ENCODE results near the gene FADS1. TPM values are rescaled to one million over a fixed set of nuclear protein-coding genes. Genes with fewer than 3 reads are reported as not detected.

Gene FADS1
- total RNA-seq, 1 experiment from 2014 or later, result 105 TPM

GRCh38 chr11:61797263-61797944 lies 19.4 kb downstream of the FADS1 start (continued):
- TF ChIP-seq SMAD4 (CRISPR knock-in tag; IDR thresholded peaks at IDR 0.05) (no peak), RORB (CRISPR knock-in tag; IDR thresholded peaks at IDR 0.05) (0 out of 2 replicates have a peak, but pooled peaks have one; percentile 19), ZNF396 (CRISPR knock-in tag; IDR thresholded peaks at IDR 0.05; ENCODE audit: borderline replicate concordance) (no peak), ZNF281 (CRISPR knock-in tag; IDR thresholded peaks at IDR 0.05) (no peak), FOXJ3 (CRISPR knock-in tag; IDR thresholded peaks at IDR 0.05; ENCODE audit: borderline replicate concordance) (no peak), NFATC4 (CRISPR knock-in tag; IDR thresholded peaks at IDR 0.05) (peak; percentile 12; the same call in 1 of the 2 replicates), ZBTB21 (CRISPR knock-in tag; IDR thresholded peaks at IDR 0.05; ENCODE audit: borderline replicate concordance) (no peak), NFE2L1 (CRISPR knock-in tag; IDR thresholded peaks at IDR 0.05) (no peak), TEAD1 (CRISPR knock-in tag; IDR thresholded peaks at IDR 0.05) (no peak), EMX1 (CRISPR knock-in tag; IDR thresholded peaks at IDR 0.05) (no peak), IRF1 (CRISPR knock-in tag; IDR thresholded peaks at IDR 0.05) (no peak), SOX15 (CRISPR knock-in tag; IDR thresholded peaks at IDR 0.05) (no peak)

- peaks cover 21% of the 10 kb centered on the region for H3K4me1 Mint-ChIP-seq
- H3K27ac Mint-ChIP-seq, result peak overlapping the region; percentile 65; the same call in 1 of the 2 replicates
- ATAC-seq (no peak), DNase-seq (ENCODE audit: low spot score) (no peak)
- H3K36me3 Mint-ChIP-seq, result peaks cover 32% of the 10 kb centered on the region
- H3K27me3 Mint-ChIP-seq (ENCODE audit: low read depth), result no peaks in the 10 kb centered on the region
- H3K9me3 Mint-ChIP-seq, result no peaks in the 10 kb centered on the region
- CTCF ChIA-PET, result interaction anchor here (1.5 to 4.6 kb wide), 8 partner anchors 8 to 312 kb away, joined by 7 to 64 read pairs (median 23); partner anchors contain the start of genes FADS1 and FADS2
- POLR2A ChIA-PET, result interaction anchor here (1.6 to 1.9 kb wide), 2 partner anchors 8 to 74 kb away, joined by 5 to 6 read pairs; no protein-coding TSS in a partner anchor
- no peak overlapping the region for H3K4me3 Mint-ChIP-seq
- TF ChIP-seq HMGXB4 (CRISPR knock-in tag; IDR thresholded peaks at IDR 0.05) (no peak), ZNF317 (CRISPR knock-in tag; IDR thresholded peaks at IDR 0.05; ENCODE audit: borderline replicate concordance, low read depth) (no peak)
These were observed 20.8 kb downstream of the FADS1 start for GRCh38 chr11:61795876-61796526.

GRCh38 chr11:61795459-61795858 lies 21.3 kb downstream of the FADS1 start:
- peaks cover 21% of the 10 kb centered on the region for H3K4me1 Mint-ChIP-seq
- TF ChIP-seq ZSCAN18 (CRISPR knock-in tag; IDR thresholded peaks at IDR 0.05) (no peak), GRHL2 (CRISPR knock-in tag; IDR thresholded peaks at IDR 0.05; ENCODE audit: insufficient replicate concordance, severe bottlenecking) (no peak), ATF3 (CRISPR knock-in tag; conservative IDR thresholded peaks at IDR 0.05) (no peak), CDX4 (CRISPR knock-in tag; IDR thresholded peaks at IDR 0.05; ENCODE audit: borderline replicate concordance) (no peak), SMAD4 (CRISPR knock-in tag; IDR thresholded peaks at IDR 0.05) (no peak)
- H3K4me3 Mint-ChIP-seq, result no peak overlapping the region
- DNase-seq (ENCODE audit: low spot score) (no peak), ATAC-seq (no peak)
- POLR2A ChIA-PET, result no interaction called here
- no peaks in the 10 kb centered on the region for H3K27me3 Mint-ChIP-seq (ENCODE audit: low read depth)
- H3K27ac Mint-ChIP-seq, result peak overlapping the region; percentile 70; the same call in 1 of the 2 replicates
- CTCF ChIA-PET, result interaction anchor here (3.0 to 4.0 kb wide), 2 partner anchors 34 to 287 kb away, joined by 19 to 28 read pairs; partner anchors contain the start of gene FADS2
- no peaks in the 10 kb centered on the region for H3K9me3 Mint-ChIP-seq
- peaks cover 30% of the 10 kb centered on the region for H3K36me3 Mint-ChIP-seq
